ENCODE data around the gene MARVELD2. TPM values are rescaled to one million over a fixed set of nuclear protein-coding genes. Genes with fewer than 3 reads are reported as not detected.

MARVELD2 gene
- total and polyA plus RNA-seq, 2 of the 13 experiments (the other 11 are each of a cell fraction or from before 2014, with no cell fraction given): 11.1 to 15.4 TPM

DNA sequence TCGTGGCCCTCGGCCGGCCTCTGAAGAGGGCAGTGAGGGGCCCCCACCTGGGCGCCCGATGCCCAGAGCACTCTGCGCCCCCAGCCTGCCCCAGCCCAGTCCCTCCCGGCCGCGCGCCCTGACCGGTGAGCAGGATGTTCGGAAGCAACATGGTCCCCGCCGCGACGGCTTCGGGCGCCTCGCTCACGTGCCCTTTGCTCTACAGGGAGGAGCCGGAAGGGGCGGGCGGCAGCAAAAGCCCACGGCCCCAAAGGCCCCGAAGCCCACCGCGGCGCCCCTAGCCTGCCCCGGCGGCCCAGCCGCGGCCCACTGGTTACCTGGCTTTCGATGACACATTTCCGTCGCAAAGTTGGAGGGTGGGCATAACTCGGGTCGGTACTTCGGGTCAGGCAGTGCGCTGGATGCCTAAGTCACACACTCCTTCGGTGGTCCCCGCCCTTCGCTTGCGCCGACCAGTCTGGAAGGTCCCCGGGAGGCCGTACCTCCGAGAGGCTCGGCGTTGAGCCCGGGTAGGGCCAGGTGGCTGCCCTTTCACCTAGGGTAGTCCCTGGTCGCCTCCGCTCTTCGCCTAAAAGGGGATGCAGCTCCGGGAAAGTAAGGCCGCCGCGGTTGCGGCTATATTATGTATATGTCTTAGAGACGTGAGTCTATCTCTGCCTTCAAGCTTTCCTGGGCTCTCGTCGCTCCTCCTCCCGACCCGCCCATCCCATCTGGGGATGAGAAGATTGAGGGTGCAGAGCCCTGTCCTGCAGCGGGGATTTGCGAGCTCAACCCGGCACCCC, 45.4 kb upstream of the MARVELD2 start, which contains the start of the genes AK6, RAD17 and TAF9 (continued):
- TF ChIP-seq ZFYVE20 (CRISPR knock-in tag; IDR thresholded peaks at IDR 0.05; ENCODE audit: borderline replicate concordance, low read depth) (no peak), ZZZ3 (CRISPR knock-in tag; IDR thresholded peaks at IDR 0.05; ENCODE audit: borderline replicate concordance) (peak; percentile 68; the same call in 1 of the 2 replicates), ZNF432 (CRISPR knock-in tag; IDR thresholded peaks at IDR 0.05; ENCODE audit: borderline replicate concordance) (no peak), ZNF33A (CRISPR knock-in tag; IDR thresholded peaks at IDR 0.05; ENCODE audit: borderline replicate concordance) (peak; percentile 84; the same call in 1 of the 2 replicates), KLF6 (CRISPR knock-in tag; IDR thresholded peaks at IDR 0.05) (peak; percentile 94; the same call in 1 of the 2 replicates), TCF12 (IDR thresholded peaks at IDR 0.05) (no peak), TCF12 (CRISPR knock-in tag; IDR thresholded peaks at IDR 0.05) (peak; percentile 84), SNAPC2 (CRISPR knock-in tag; IDR thresholded peaks at IDR 0.05) (peak; percentile 94), RBAK (CRISPR knock-in tag; IDR thresholded peaks at IDR 0.05) (no peak), HDAC1 (CRISPR knock-in tag; IDR thresholded peaks at IDR 0.05) (peak; percentile 93), ZNF383 (CRISPR knock-in tag; IDR thresholded peaks at IDR 0.05; ENCODE audit: borderline replicate concordance) (0 out of 2 replicates have a peak, but pooled peaks have one; percentile 52), ISL2 (CRISPR knock-in tag; IDR thresholded peaks at IDR 0.05) (peak; percentile 63), ZNF335 (CRISPR knock-in tag; IDR thresholded peaks at IDR 0.05) (peak; percentile 100), ZNF777 (CRISPR knock-in tag; IDR thresholded peaks at IDR 0.05) (peak; percentile 74), TBP (CRISPR knock-in tag; IDR thresholded peaks at IDR 0.05) (no peak), FOXK1 (CRISPR knock-in tag; IDR thresholded peaks at IDR 0.05; ENCODE audit: borderline replicate concordance, low read depth) (peak; percentile 65), SMAD3 (CRISPR knock-in tag; IDR thresholded peaks at IDR 0.05) (peak; percentile 86), NR3C1 (CRISPR knock-in tag; IDR thresholded peaks at IDR 0.05) (no peak), ZNF101 (CRISPR knock-in tag; IDR thresholded peaks at IDR 0.05; ENCODE audit: borderline replicate concordance, low read depth) (0 out of 2 replicates have a peak, but pooled peaks have one; percentile 67), ZNF652 (CRISPR knock-in tag; IDR thresholded peaks at IDR 0.05; ENCODE audit: borderline replicate concordance, low read depth) (no peak)
- TF ChIP-seq, protein P1, sequence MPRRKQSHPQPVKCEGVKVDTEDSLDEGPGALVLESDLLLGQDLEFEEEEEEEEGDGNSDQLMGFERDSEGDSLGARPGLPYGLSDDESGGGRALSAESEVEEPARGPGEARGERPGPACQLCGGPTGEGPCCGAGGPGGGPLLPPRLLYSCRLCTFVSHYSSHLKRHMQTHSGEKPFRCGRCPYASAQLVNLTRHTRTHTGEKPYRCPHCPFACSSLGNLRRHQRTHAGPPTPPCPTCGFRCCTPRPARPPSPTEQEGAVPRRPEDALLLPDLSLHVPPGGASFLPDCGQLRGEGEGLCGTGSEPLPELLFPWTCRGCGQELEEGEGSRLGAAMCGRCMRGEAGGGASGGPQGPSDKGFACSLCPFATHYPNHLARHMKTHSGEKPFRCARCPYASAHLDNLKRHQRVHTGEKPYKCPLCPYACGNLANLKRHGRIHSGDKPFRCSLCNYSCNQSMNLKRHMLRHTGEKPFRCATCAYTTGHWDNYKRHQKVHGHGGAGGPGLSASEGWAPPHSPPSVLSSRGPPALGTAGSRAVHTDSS (CRISPR knock-in tag; conservative IDR thresholded peaks at IDR 0.05): no peak
- TF ChIP-seq, protein P2, sequence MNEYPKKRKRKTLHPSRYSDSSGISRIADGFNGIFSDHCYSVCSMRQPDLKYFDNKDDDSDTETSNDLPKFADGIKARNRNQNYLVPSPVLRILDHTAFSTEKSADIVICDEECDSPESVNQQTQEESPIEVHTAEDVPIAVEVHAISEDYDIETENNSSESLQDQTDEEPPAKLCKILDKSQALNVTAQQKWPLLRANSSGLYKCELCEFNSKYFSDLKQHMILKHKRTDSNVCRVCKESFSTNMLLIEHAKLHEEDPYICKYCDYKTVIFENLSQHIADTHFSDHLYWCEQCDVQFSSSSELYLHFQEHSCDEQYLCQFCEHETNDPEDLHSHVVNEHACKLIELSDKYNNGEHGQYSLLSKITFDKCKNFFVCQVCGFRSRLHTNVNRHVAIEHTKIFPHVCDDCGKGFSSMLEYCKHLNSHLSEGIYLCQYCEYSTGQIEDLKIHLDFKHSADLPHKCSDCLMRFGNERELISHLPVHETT (CRISPR knock-in tag; conservative IDR thresholded peaks at IDR 0.05): 0 out of 2 replicates have a peak, but pooled peaks have one; percentile 39
- TF ChIP-seq, protein P3, sequence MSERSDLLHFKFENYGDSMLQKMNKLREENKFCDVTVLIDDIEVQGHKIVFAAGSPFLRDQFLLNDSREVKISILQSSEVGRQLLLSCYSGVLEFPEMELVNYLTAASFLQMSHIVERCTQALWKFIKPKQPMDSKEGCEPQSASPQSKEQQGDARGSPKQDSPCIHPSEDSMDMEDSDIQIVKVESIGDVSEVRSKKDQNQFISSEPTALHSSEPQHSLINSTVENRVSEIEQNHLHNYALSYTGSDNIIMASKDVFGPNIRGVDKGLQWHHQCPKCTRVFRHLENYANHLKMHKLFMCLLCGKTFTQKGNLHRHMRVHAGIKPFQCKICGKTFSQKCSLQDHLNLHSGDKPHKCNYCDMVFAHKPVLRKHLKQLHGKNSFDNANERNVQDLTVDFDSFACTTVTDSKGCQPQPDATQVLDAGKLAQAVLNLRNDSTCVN (CRISPR knock-in tag; IDR thresholded peaks at IDR 0.05; ENCODE audit: borderline replicate concordance): no peak; the same call in 1 of the 2 replicates
- TF ChIP-seq, protein P4, sequence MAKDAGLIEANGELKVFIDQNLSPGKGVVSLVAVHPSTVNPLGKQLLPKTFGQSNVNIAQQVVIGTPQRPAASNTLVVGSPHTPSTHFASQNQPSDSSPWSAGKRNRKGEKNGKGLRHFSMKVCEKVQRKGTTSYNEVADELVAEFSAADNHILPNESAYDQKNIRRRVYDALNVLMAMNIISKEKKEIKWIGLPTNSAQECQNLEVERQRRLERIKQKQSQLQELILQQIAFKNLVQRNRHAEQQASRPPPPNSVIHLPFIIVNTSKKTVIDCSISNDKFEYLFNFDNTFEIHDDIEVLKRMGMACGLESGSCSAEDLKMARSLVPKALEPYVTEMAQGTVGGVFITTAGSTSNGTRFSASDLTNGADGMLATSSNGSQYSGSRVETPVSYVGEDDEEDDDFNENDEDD (CRISPR knock-in tag; IDR thresholded peaks at IDR 0.05; ENCODE audit: borderline replicate concordance): peak; percentile 59; the same call in 1 of the 2 replicates
- TF ChIP-seq, protein P5, sequence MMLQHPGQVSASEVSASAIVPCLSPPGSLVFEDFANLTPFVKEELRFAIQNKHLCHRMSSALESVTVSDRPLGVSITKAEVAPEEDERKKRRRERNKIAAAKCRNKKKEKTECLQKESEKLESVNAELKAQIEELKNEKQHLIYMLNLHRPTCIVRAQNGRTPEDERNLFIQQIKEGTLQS (CRISPR knock-in tag; IDR thresholded peaks at IDR 0.05): peak; percentile 9; the same call in 1 of the 2 replicates

Measured in HepG2 (cell line).